ENCODE data around the gene PRDX3. TPM values are rescaled to one million over a fixed set of nuclear protein-coding genes. Genes with fewer than 3 reads are reported as not detected.

Gene PRDX3
- total RNA-seq, 1 experiment from 2014 or later = 94.4 TPM

DNA sequence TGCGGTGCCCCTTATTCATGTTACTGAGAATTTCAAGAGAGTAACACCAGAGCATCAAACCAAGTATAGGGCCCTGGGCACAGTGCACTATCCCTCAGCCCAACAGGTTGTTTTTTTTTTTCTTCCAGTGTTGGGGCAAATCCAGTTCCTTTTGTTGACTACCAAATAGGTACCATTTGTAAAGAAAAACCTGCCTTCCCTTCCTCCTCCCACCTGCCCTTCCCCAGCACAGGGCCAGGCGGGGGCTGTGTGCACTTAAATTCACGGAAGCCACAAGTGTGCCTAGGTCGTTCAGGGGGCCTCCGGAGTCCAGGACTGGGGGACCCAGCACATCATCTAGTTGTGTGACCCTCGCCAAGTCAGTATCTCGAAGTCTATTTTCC lies 12.5 kb downstream of the PRDX3 start:
- no peak for DNase-seq (ENCODE audit: unreplicated experiment)
- intact Hi-C loops (cut with micrococcal nuclease) = no loop called here
- CTCF ChIA-PET = no interaction called here
- TF ChIP-seq, protein P1, sequence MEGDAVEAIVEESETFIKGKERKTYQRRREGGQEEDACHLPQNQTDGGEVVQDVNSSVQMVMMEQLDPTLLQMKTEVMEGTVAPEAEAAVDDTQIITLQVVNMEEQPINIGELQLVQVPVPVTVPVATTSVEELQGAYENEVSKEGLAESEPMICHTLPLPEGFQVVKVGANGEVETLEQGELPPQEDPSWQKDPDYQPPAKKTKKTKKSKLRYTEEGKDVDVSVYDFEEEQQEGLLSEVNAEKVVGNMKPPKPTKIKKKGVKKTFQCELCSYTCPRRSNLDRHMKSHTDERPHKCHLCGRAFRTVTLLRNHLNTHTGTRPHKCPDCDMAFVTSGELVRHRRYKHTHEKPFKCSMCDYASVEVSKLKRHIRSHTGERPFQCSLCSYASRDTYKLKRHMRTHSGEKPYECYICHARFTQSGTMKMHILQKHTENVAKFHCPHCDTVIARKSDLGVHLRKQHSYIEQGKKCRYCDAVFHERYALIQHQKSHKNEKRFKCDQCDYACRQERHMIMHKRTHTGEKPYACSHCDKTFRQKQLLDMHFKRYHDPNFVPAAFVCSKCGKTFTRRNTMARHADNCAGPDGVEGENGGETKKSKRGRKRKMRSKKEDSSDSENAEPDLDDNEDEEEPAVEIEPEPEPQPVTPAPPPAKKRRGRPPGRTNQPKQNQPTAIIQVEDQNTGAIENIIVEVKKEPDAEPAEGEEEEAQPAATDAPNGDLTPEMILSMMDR (IDR thresholded peaks at IDR 0.05; ENCODE audit: unreplicated experiment) = no peak
- Mint-ChIP-seq H3K27ac (ENCODE audit: low read depth, unreplicated experiment) (peak overlapping the region; percentile 90), H3K4me1 (ENCODE audit: insufficient read depth, unreplicated experiment) (peaks cover 7% of the 10 kb centered on the region), H3K36me3 (ENCODE audit: insufficient read depth, unreplicated experiment) (peaks cover 73% of the 10 kb centered on the region), H3K27me3 (ENCODE audit: insufficient read depth, unreplicated experiment) (no peaks in the 10 kb centered on the region), H3K9me3 (ENCODE audit: unreplicated experiment) (no peaks in the 10 kb centered on the region), H3K4me3 (ENCODE audit: unreplicated experiment) (peak overlapping the region; percentile 82)
- POLR2A ChIA-PET = interaction anchor here (1.7 to 3.2 kb wide), 3 partner anchors 10 to 87 kb away, joined by 8 to 19 read pairs (median 8); partner anchors contain the start of gene EIF3A
- no TSS peak for BruUV-seq (replicated peaks)

DNA sequence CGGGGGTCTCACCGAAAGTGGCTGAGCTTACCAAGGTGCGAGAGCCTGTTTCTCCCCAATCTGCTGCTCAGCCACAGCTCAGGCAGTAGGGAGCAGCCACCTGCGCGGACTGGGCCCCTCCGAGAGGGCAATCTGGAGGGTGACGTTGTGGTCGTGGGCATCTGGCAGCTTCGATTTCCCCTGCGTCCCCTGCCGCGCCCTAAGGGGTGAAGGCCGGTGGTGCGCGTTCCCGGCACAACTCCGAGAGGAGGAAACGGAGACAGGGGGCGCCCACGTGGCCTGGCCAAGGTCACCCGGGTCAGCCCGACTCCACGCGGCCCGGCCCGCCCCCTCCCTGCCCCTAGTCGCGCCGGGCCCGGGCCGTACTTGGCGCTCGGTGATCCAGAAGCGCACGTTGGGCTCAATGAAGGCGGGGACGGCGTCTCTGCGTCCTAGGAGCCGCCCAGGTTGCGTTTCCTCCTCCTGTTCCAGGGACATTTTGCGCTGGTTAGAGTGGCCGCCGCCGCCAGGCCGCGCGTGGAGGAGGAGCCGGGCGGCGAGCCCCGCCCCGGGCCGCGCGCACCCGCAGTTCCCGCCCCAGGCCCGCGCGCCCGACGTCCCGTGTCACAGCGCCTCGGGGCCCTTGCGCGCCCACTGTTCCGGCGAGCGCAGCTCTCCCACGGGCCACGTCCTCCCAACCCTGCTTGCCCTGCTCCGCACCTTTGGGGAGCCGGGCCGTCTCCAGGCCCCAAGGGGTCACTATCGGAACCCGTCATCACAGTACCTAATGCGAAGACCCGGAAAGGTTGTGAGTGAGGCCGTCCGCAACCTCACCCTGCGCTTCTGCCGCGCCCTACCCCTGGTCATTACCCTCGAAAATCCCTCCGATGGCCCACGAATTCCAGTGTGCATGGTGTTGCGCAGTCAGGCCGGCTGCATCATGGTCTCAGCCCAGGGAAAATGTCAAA lies 13.2 kb downstream of the PRDX3 start, which contains the start of gene SFXN4:
TSS of gene SFXN4 (minus strand) at position 544 of the 947 bp plus-strand sequence. CDS start at position 477, 67 bp downstream.
- Mint-ChIP-seq H3K36me3 (ENCODE audit: insufficient read depth, unreplicated experiment) (peaks cover 73% of the 10 kb centered on the region), H3K27me3 (ENCODE audit: insufficient read depth, unreplicated experiment) (no peaks in the 10 kb centered on the region), H3K27ac (ENCODE audit: low read depth, unreplicated experiment) (peak within 1 kb of the TSS; percentile 90), H3K4me3 (ENCODE audit: unreplicated experiment) (peak within 1 kb of the TSS; percentile 82), H3K4me1 (ENCODE audit: insufficient read depth, unreplicated experiment) (peaks cover 7% of the 10 kb centered on the region), H3K9me3 (ENCODE audit: unreplicated experiment) (no peaks in the 10 kb centered on the region)
- BruUV-seq (replicated peaks) = no TSS peak
- peak; percentile 65 for DNase-seq (ENCODE audit: unreplicated experiment)
- POLR2A ChIA-PET = interaction anchor here (0.7 to 3.2 kb wide), 15 partner anchors 8 to 411 kb away, joined by 3 to 19 read pairs (median 4); partner anchors contain the start of genes CACUL1, EIF3A, GRK5 and PRDX3
- TF ChIP-seq, protein P1 (IDR thresholded peaks at IDR 0.05; ENCODE audit: unreplicated experiment) = peak; percentile 14
- intact Hi-C loops (cut with micrococcal nuclease) = no loop called here
- CTCF ChIA-PET = interaction anchor here (0.6 to 1.2 kb wide), 6 partner anchors 9 to 622 kb away, joined by 3 to 4 read pairs (median 3); no protein-coding TSS in a partner anchor

DNA sequence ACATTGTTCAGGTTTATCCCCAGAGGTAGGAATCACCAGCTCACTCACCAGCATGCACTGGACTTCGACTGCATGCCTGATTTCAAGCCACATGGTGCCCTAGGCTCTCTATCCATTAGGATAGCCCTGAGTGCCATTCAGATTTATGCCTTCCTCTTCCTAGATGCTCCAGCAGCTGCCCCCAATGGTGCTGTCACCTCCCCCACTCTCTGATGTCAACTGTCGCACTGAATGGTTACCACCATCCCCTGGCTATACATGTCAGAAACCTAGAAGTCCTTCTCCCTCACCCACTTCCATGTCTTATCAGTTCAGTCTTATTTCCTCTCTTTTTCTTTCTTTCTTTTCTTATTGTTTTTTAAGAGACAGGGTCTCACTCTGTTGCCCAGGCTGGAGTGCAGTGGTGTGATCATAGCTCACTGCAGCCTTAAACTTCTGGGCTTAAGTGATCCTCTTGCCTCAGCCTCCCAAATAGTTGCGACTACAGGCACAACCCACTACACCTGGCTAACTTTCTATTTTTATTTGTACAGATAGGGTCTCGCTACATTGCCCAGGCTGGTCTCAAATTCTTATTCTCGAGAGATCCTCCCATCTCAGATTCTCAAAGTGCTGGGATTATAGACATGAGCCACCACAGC lies 16.0 kb downstream of the PRDX3 start:
- ChIA-PET CTCF (no interaction called here), POLR2A (interaction anchor here (1.1 kb wide), 1 partner anchor 709 kb away, joined by 3 read pairs; no protein-coding TSS in a partner anchor)
- no TSS peak for BruUV-seq (replicated peaks)
- intact Hi-C loops (cut with micrococcal nuclease) = no loop called here
- H3K36me3 Mint-ChIP-seq (ENCODE audit: insufficient read depth, unreplicated experiment) = peaks cover 74% of the 10 kb centered on the region
- H3K4me1 Mint-ChIP-seq (ENCODE audit: insufficient read depth, unreplicated experiment) = peaks cover 7% of the 10 kb centered on the region
- no peaks in the 10 kb centered on the region for H3K27me3 Mint-ChIP-seq (ENCODE audit: insufficient read depth, unreplicated experiment)
- TF ChIP-seq, protein P1 (IDR thresholded peaks at IDR 0.05; ENCODE audit: unreplicated experiment) = no peak
- H3K27ac Mint-ChIP-seq (ENCODE audit: low read depth, unreplicated experiment) = peak overlapping the region; percentile 2
- no peaks in the 10 kb centered on the region for H3K9me3 Mint-ChIP-seq (ENCODE audit: unreplicated experiment)
- no peak for DNase-seq (ENCODE audit: unreplicated experiment)
- no peak overlapping the region for H3K4me3 Mint-ChIP-seq (ENCODE audit: unreplicated experiment)
